Tibial nerve (tissue), 4 donors: ENCODE data around the gene GAS2L1. TPM values are rescaled to one million over a fixed set of nuclear protein-coding genes. Genes with fewer than 3 reads are reported as not detected.

ENCODE experiments used
- DNase-seq, 2 donors: peaks; one replicate each; pipeline ENCODE4 v3.0.0-alpha.2; 2019; ENCODE audit warnings: low spot score in 2 of 2
- H3K27ac ChIP-seq, 4 donors: fragments of 200-600 bp; sonication (generic) in 3 of 4; one replicate each; pipeline ENCODE4 v1.5.1; 2017 to 2019; ENCODE audit warnings: mild to moderate bottlenecking in 1 of 4
- H3K27me3 ChIP-seq, 2 donors: fragments of 200-600 bp; sonication (generic) in 1 of 2; one replicate each; pipeline versions ENCODE4 v1.5.1 to v1.6.0; 2017 to 2019
- H3K36me3 ChIP-seq, 3 donors: fragments of 200-600 bp; sonication (generic); one replicate each; pipeline ENCODE4 v1.5.1; 2018 to 2019
- H3K4me1 ChIP-seq, 4 donors: fragments of 200-600 bp; sonication (generic) in 3 of 4; one replicate each; pipeline ENCODE4 v1.5.1; 2017 to 2019
- H3K4me3 ChIP-seq, 4 donors: fragments of 200-600 bp; sonication (generic) in 3 of 4; one replicate each; pipeline ENCODE4 v1.5.1; 2017 to 2019; ENCODE audit warnings: mild to moderate bottlenecking in 1 of 4, moderate library complexity in 1 of 4
- H3K9me3 ChIP-seq, 4 donors: fragments of 200-600 bp; sonication (generic) in 3 of 4; one replicate each; pipeline ENCODE4 v1.5.1; 2017 to 2019
- EP300 ChIP-seq, 2 donors: sonication (generic); formaldehyde crosslinking; IDR thresholded peaks; one replicate each; pipeline ENCODE4 v1.6.1; 2017; ENCODE audit warnings: antibody characterized with exemption in 2 of 2, mild to moderate bottlenecking in 1 of 2
- POLR2A ChIP-seq, 2 donors: fragments of 450-650 bp; IDR thresholded peaks; one replicate each; pipeline ENCODE4 v1.6.1; 2017; ENCODE audit warnings: antibody characterized with exemption in 2 of 2, mild to moderate bottlenecking in 2 of 2, moderate library complexity in 2 of 2
- WGBS, 2 donors: methylation state at CpG; one replicate each; pipeline ENCODE4 v1.1.5; 2018; 5-methylcytosine and 5-hydroxymethylcytosine counted together
- total RNA-seq, 4 donors: library from RNA; depleted of rRNA; stranded (reverse); fragments of >200 nt; gene quantifications; one replicate each; pipeline ENCODE4 v1.1.0, GENCODE V29; 2016
- TF ChIP-seq, protein P1 (sequence below), 5 experiments: fragments of 200-600 bp in 3 of 5; fragments of 450-650 bp in 2 of 5; sonication (generic) in 3 of 5; IDR thresholded peaks; one replicate each; pipeline ENCODE4 v1.5.1; 2016 to 2019; ENCODE audit warnings: antibody characterized with exemption in 5 of 5, mild to moderate bottlenecking in 3 of 5, moderate library complexity in 2 of 5

Gene GAS2L1
- total RNA-seq, 4 donors from 2014 or later, result 30.3 to 43.5 (median 35.1) TPM

DNA sequence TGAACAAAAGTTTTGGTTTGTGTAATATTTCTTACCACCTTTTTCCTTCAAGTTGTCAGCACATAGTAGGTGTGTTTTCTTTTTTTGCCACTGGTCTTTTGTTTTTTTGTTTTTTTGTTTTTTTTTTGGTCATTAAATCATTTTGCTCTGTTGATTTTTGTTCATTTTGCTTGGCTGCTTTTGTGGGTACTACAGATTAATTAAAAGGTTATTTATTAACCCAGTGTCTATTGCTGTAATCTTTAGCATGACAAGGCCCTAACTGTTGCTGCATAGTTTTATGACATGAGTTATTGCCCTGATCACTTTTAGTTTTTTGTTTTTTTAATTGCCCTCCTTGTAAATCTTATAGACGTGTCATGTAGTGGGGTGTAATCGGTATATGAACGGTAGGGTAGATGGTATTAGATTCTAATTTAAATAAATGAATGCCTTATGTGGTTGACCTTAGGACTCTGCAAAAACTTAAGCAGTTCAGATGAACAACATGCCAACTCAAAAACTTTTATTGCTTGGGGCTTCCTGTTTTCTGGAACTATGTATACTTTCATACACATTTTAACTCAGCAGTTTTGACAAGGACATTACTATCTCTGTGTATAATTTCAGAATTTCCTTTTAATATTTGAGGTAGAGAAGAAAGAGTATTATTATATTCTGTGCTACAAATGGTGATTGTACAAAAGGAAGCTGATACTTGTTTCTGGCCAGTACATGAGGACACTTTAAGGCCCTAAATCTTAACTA is 30.5 kb upstream of the GAS2L1 start:
- H3K27ac ChIP-seq, result no peak overlapping the region
- TF ChIP-seq EP300 (IDR thresholded peaks at IDR 0.05) (no peak), POLR2A (IDR thresholded peaks at IDR 0.05) (no peak)
- TF ChIP-seq, protein P1, sequence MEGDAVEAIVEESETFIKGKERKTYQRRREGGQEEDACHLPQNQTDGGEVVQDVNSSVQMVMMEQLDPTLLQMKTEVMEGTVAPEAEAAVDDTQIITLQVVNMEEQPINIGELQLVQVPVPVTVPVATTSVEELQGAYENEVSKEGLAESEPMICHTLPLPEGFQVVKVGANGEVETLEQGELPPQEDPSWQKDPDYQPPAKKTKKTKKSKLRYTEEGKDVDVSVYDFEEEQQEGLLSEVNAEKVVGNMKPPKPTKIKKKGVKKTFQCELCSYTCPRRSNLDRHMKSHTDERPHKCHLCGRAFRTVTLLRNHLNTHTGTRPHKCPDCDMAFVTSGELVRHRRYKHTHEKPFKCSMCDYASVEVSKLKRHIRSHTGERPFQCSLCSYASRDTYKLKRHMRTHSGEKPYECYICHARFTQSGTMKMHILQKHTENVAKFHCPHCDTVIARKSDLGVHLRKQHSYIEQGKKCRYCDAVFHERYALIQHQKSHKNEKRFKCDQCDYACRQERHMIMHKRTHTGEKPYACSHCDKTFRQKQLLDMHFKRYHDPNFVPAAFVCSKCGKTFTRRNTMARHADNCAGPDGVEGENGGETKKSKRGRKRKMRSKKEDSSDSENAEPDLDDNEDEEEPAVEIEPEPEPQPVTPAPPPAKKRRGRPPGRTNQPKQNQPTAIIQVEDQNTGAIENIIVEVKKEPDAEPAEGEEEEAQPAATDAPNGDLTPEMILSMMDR (IDR thresholded peaks at IDR 0.05), result no peak
- H3K36me3 ChIP-seq, result peaks cover 0 to 84% (median 11%) of the 10 kb centered on the region in 3 donors
- no peaks in the 10 kb centered on the region for H3K27me3 ChIP-seq
- WGBS, 2 donors, result 45 to 53% methylated on average over 3 of the region's 3 CpGs
- H3K9me3 ChIP-seq, result no peaks in the 10 kb centered on the region
- peaks cover 0 to 75% (median 38%) of the 10 kb centered on the region in 4 donors for H3K4me1 ChIP-seq
- H3K4me3 ChIP-seq, result no peak overlapping the region
- DNase-seq, result no peak

DNA sequence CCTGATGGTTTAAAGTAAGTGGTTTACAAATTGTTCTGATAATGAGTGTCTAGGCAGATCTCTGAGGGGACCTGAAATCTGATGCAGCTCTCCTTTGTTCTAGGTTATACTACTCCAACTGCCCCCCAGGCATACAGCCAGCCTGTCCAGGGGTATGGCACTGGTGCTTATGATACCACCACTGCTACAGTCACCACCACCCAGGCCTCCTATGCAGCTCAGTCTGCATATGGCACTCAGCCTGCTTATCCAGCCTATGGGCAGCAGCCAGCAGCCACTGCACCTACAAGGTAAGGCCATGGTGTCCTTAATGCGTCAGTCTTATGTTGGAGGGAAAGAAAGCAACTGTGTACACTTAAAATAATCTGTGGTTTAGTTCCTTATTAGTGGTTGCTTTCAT is 28.5 kb upstream of the GAS2L1 start:
- Histone ChIP-seq H3K4me1 (peaks cover 0 to 55% (median 20%) of the 10 kb centered on the region in 4 donors), H3K9me3 (no peaks in the 10 kb centered on the region), H3K27ac (no peak overlapping the region), H3K36me3 (peaks cover 0 to 93% (median 13%) of the 10 kb centered on the region in 3 donors), H3K4me3 (no peak overlapping the region), H3K27me3 (no peaks in the 10 kb centered on the region)
- TF ChIP-seq EP300 (IDR thresholded peaks at IDR 0.05), result no peak
- TF ChIP-seq, protein P1 (IDR thresholded peaks at IDR 0.05), result no peak
- no peak for TF ChIP-seq POLR2A (IDR thresholded peaks at IDR 0.05)
- no peak for DNase-seq
- 100% methylated on average over 1 of the region's 1 CpG for WGBS, 2 donors

DNA sequence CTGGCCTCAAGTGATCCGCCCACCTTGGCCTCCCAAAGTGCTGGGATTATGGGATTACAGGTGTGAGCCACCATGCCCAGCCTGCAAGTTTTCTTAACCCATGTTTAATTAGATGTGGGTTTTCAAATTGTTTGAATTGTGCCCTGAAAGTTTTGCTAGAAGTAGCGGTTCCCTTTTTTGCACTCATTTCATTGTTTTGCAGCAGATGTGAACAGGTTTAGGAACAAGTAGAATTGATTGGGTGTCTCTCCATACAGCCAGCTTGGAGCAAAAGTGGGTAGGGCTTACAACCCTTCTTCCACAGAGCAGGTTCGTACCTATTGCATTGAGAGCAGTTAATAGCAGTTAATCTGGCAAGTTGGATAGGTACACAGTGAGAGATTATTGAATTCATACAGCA is 22.3 kb upstream of the GAS2L1 start:
- Histone ChIP-seq H3K4me1 (peaks cover 0 to 19% (median 0%) of the 10 kb centered on the region in 4 donors), H3K27me3 (no peaks in the 10 kb centered on the region), H3K27ac (no peak overlapping the region), H3K9me3 (no peaks in the 10 kb centered on the region), H3K36me3 (peaks cover 0 to 97% (median 28%) of the 10 kb centered on the region in 3 donors), H3K4me3 (no peak overlapping the region)
- no peak for DNase-seq
- WGBS, 2 donors, result 93 to 96% methylated on average over 3 of the region's 3 CpGs
- no peak for TF ChIP-seq EP300 (IDR thresholded peaks at IDR 0.05)
- no peak for TF ChIP-seq POLR2A (IDR thresholded peaks at IDR 0.05)

DNA sequence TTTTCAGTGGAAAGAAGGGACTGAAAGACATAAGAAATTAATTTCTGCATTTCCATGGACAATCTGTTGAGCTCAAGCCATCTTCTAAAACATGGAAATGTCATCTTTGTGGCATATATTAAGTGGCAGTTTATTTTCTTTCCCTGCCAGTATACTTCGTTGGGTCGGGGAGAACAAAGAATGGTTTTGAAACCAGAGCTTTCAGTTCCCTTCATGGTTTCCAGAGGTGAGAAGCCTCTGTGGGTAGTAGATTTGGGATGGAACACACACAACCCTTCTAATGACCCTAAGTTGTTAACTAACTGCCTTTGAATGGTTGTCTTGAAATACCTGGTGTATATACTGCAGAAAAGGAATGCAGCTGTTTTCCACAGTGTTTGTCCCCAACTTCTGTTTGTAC is 17.6 kb upstream of the GAS2L1 start:
- Histone ChIP-seq H3K27ac (peak overlapping the region in 1 of 4 donors; percentile 18), H3K9me3 (no peaks in the 10 kb centered on the region), H3K27me3 (no peaks in the 10 kb centered on the region), H3K36me3 (peaks cover 8 to 94% (median 21%) of the 10 kb centered on the region in 3 donors), H3K4me1 (peaks cover 0 to 44% (median 5%) of the 10 kb centered on the region in 4 donors), H3K4me3 (no peak overlapping the region)
- TF ChIP-seq, protein P1 (IDR thresholded peaks at IDR 0.05), result no peak
- TF ChIP-seq EP300 (IDR thresholded peaks at IDR 0.05) (no peak), POLR2A (IDR thresholded peaks at IDR 0.05) (no peak)
- DNase-seq, result no peak
- WGBS, 2 donors, result 26 to 35% methylated on average over 2 of the region's 2 CpGs

GRCh38 chr22:29290061-29290460 is 16.4 kb upstream of the GAS2L1 start:
- no peak for DNase-seq
- Histone ChIP-seq H3K4me1 (peaks cover 0 to 44% (median 5%) of the 10 kb centered on the region in 4 donors), H3K27ac (no peak overlapping the region), H3K9me3 (no peaks in the 10 kb centered on the region), H3K4me3 (no peak overlapping the region), H3K27me3 (no peaks in the 10 kb centered on the region), H3K36me3 (peaks cover 9 to 94% (median 30%) of the 10 kb centered on the region in 3 donors)
- 54 to 56% methylated on average over 5 of the region's 5 CpGs for WGBS, 2 donors
- TF ChIP-seq, protein P1 (IDR thresholded peaks at IDR 0.05), result no peak
- TF ChIP-seq POLR2A (IDR thresholded peaks at IDR 0.05), result no peak
- no peak for TF ChIP-seq EP300 (IDR thresholded peaks at IDR 0.05)
